ENCODE data around the gene RDH14.

DNA sequence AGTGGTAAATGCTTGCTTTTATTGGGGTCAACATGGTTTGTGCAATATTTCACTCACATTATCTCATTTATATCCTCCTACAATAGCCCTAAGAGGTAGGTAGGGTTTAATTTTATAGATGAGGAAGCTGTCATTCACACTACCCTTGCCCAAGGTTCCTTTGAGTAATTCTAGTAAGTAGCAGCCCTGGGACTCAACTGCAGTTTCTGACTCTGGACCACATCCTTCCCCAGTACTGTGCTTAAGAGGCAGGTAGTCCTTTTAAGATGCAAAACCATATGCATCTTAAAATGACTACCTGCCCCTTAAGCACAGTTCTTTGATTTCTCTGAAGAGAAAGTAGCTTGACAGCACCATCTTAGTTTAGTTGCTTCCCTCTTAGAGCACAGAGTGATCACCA, 44.7 kb upstream of the RDH14 start:
- TF ChIP-seq, protein P1, sequence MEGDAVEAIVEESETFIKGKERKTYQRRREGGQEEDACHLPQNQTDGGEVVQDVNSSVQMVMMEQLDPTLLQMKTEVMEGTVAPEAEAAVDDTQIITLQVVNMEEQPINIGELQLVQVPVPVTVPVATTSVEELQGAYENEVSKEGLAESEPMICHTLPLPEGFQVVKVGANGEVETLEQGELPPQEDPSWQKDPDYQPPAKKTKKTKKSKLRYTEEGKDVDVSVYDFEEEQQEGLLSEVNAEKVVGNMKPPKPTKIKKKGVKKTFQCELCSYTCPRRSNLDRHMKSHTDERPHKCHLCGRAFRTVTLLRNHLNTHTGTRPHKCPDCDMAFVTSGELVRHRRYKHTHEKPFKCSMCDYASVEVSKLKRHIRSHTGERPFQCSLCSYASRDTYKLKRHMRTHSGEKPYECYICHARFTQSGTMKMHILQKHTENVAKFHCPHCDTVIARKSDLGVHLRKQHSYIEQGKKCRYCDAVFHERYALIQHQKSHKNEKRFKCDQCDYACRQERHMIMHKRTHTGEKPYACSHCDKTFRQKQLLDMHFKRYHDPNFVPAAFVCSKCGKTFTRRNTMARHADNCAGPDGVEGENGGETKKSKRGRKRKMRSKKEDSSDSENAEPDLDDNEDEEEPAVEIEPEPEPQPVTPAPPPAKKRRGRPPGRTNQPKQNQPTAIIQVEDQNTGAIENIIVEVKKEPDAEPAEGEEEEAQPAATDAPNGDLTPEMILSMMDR (tag by site-specific recombination; IDR thresholded peaks at IDR 0.05), result no peak
- TF ChIP-seq, protein P2, sequence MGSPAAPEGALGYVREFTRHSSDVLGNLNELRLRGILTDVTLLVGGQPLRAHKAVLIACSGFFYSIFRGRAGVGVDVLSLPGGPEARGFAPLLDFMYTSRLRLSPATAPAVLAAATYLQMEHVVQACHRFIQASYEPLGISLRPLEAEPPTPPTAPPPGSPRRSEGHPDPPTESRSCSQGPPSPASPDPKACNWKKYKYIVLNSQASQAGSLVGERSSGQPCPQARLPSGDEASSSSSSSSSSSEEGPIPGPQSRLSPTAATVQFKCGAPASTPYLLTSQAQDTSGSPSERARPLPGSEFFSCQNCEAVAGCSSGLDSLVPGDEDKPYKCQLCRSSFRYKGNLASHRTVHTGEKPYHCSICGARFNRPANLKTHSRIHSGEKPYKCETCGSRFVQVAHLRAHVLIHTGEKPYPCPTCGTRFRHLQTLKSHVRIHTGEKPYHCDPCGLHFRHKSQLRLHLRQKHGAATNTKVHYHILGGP (tag by site-specific recombination; IDR thresholded peaks at IDR 0.05), result no peak
- TF ChIP-seq ZNF785 (tag by site-specific recombination; IDR thresholded peaks at IDR 0.05), result no peak
- no peak for TF ChIP-seq GLI4 (tag by site-specific recombination; IDR thresholded peaks at IDR 0.05)
- TF ChIP-seq TCF7L2 (IDR thresholded peaks at IDR 0.05; ENCODE audit: borderline replicate concordance, low read depth, low read length), result no peak

Measured in HEK293 (cell line).